SU-DHL-6 (cell line): ENCODE measurements around the gene WNT1.

Source experiments
- H2AFZ ChIP-seq: fragments of 200-600 bp; sonication (generic); 2 replicates; pipeline ENCODE4 v1.6.1; 2014; ENCODE audit warnings: low read depth, mild to moderate bottlenecking, moderate library complexity, mixed read lengths, antibody characterized with exemption, low read length; ENCODE audit not compliant: severe bottlenecking
- H3F3A ChIP-seq: fragments of 200-600 bp; shearing (Covaris generic); 2 replicates; pipeline ENCODE4 v1.6.0; 2016; ENCODE audit warnings: antibody characterized with exemption, mild to moderate bottlenecking; ENCODE audit not compliant: insufficient read depth
- H3K27ac ChIP-seq: fragments of 200-600 bp; sonication (generic); 2 replicates; pipeline ENCODE4 v1.5.1; 2016; ENCODE audit warnings: low read depth, mild to moderate bottlenecking, low read length, moderate library complexity, mixed read lengths
- H3K27me3 ChIP-seq: fragments of 200-600 bp; sonication (generic), shearing (Covaris generic); 2 replicates; pipeline ENCODE4 v1.6.0; 2014; ENCODE audit warnings: mild to moderate bottlenecking, low read length
- H3K36me3 ChIP-seq: fragments of 200-600 bp; sonication (generic); 2 replicates; pipeline ENCODE4 v1.6.1; 2014; ENCODE audit warnings: mild to moderate bottlenecking, low read length, mixed read lengths
- H3K4me2 ChIP-seq: fragments of 300-600, 200-600 bp; shearing (Covaris generic), sonication (generic); 2 replicates; pipeline ENCODE4 v1.6.0; 2014; ENCODE audit warnings: low read length, low read depth, mild to moderate bottlenecking; ENCODE audit not compliant: poor library complexity, severe bottlenecking
- H3K4me3 ChIP-seq: fragments of 200-600 bp; sonication (generic); 2 replicates; pipeline ENCODE4 v1.5.1; 2014; ENCODE audit warnings: antibody characterized with exemption, low read length, mild to moderate bottlenecking, mixed read lengths; ENCODE audit not compliant: insufficient read depth, poor library complexity, severe bottlenecking
- H3K79me2 ChIP-seq: fragments of 200-600 bp; sonication (generic); 2 replicates; pipeline ENCODE4 v1.6.1; 2014; ENCODE audit warnings: mild to moderate bottlenecking, low read length, moderate library complexity; ENCODE audit not compliant: insufficient read depth
- H3K9ac ChIP-seq: fragments of 200-600 bp; sonication (generic); 2 replicates; pipeline ENCODE4 v1.7.0; 2014; ENCODE audit warnings: mild to moderate bottlenecking, low read length
- H3K9me2 ChIP-seq: fragments of 200-600 bp; sonication (generic); replicated peaks from 2 replicates; pipeline ENCODE4 v1.6.1; 2014; ENCODE audit warnings: low read length; ENCODE audit not compliant: insufficient read depth
- H3K9me3 ChIP-seq: fragments of 200-600 bp; sonication (generic); 2 replicates; pipeline ENCODE4 v1.6.1; 2014; ENCODE audit warnings: low read length, mixed read lengths; ENCODE audit not compliant: insufficient read depth
- H4K20me1 ChIP-seq: fragments of 200-600 bp; sonication (generic); 2 replicates; pipeline ENCODE4 v1.6.1; 2014; ENCODE audit warnings: low read depth, mild to moderate bottlenecking, antibody characterized with exemption, low read length, moderate library complexity, mixed read lengths
- CTCF ChIP-seq: fragments of 200-600 bp; sonication (generic); IDR thresholded peaks from one replicate; pipeline ENCODE4 v1.5.1; 2017; ENCODE audit warnings: antibody characterized with exemption, mild to moderate bottlenecking, low read length, moderate library complexity; ENCODE audit not compliant: insufficient read depth, poor library complexity, severe bottlenecking
- EZH2phosphoT487 ChIP-seq: fragments of 200-600 bp; sonication (generic), shearing (Covaris generic); conservative IDR thresholded peaks from 2 replicates; pipeline ENCODE4 v1.6.1; 2018; ENCODE audit warnings: mild to moderate bottlenecking, antibody characterized with exemption, low read length, moderate library complexity, mixed read lengths

Gene WNT1

GRCh38 chr12:48932878-48933277 lies 45.2 kb upstream of the WNT1 start:
- Histone ChIP-seq H3K27me3 (no peaks in the 10 kb centered on the region), H3K9me2 (no peaks in the 10 kb centered on the region), H3F3A (no peaks in the 10 kb centered on the region), H3K9ac (no peak overlapping the region), H3K4me2 (no peak overlapping the region), H2AFZ (no peak overlapping the region), H3K9me3 (no peaks in the 10 kb centered on the region), H3K4me3 (no peak overlapping the region), H3K27ac (no peak overlapping the region), H4K20me1 (no peaks in the 10 kb centered on the region), H3K79me2 (no peaks in the 10 kb centered on the region), H3K36me3 (peaks cover 5% of the 10 kb centered on the region; the same call in 1 of the 2 replicates)
- TF ChIP-seq CTCF: no peak
- TF ChIP-seq EZH2phosphoT487: no peak

GRCh38 chr12:48933664-48934311 lies 44.3 kb upstream of the WNT1 start:
- Histone ChIP-seq H3K27me3 (no peaks in the 10 kb centered on the region), H3K9me3 (no peaks in the 10 kb centered on the region), H3K4me3 (no peak overlapping the region), H3K4me2 (no peak overlapping the region), H3K36me3 (peaks cover 5% of the 10 kb centered on the region; the same call in 1 of the 2 replicates), H2AFZ (no peak overlapping the region), H3K79me2 (no peaks in the 10 kb centered on the region), H3K27ac (no peak overlapping the region), H3K9me2 (no peaks in the 10 kb centered on the region), H3F3A (no peaks in the 10 kb centered on the region), H4K20me1 (no peaks in the 10 kb centered on the region), H3K9ac (no peak overlapping the region)
- TF ChIP-seq CTCF (no peak), EZH2phosphoT487 (no peak)

GRCh38 chr12:48934312-48934706 lies 43.8 kb upstream of the WNT1 start:
- Histone ChIP-seq H3K9me3 (no peaks in the 10 kb centered on the region), H4K20me1 (no peaks in the 10 kb centered on the region), H3K9ac (no peak overlapping the region), H3K27ac (no peak overlapping the region), H3K9me2 (no peaks in the 10 kb centered on the region), H3K79me2 (no peaks in the 10 kb centered on the region), H3K4me2 (no peak overlapping the region), H3K4me3 (no peak overlapping the region), H3K27me3 (no peaks in the 10 kb centered on the region), H3K36me3 (peaks cover 5% of the 10 kb centered on the region; the same call in 1 of the 2 replicates), H3F3A (no peaks in the 10 kb centered on the region), H2AFZ (no peak overlapping the region)
- TF ChIP-seq EZH2phosphoT487: no peak
- no peak for TF ChIP-seq CTCF
